NCI-H2171 (cell line): Measurements from ENCODE around the gene RIPK3.
A peak's percentile ranks its signal among the peaks of the same experiment; 100 is the strongest.
"Not testable (repeated sequence)": the region's sequence is repeated elsewhere in the genome, so short reads cannot be mapped to it uniquely, and the experiment has no call there.

Experiments used
- DNase-seq: peaks from one replicate; lab custom pipeline; 2025; lab: John Stamatoyannopoulos, UW

RIPK3 gene

DNA sequence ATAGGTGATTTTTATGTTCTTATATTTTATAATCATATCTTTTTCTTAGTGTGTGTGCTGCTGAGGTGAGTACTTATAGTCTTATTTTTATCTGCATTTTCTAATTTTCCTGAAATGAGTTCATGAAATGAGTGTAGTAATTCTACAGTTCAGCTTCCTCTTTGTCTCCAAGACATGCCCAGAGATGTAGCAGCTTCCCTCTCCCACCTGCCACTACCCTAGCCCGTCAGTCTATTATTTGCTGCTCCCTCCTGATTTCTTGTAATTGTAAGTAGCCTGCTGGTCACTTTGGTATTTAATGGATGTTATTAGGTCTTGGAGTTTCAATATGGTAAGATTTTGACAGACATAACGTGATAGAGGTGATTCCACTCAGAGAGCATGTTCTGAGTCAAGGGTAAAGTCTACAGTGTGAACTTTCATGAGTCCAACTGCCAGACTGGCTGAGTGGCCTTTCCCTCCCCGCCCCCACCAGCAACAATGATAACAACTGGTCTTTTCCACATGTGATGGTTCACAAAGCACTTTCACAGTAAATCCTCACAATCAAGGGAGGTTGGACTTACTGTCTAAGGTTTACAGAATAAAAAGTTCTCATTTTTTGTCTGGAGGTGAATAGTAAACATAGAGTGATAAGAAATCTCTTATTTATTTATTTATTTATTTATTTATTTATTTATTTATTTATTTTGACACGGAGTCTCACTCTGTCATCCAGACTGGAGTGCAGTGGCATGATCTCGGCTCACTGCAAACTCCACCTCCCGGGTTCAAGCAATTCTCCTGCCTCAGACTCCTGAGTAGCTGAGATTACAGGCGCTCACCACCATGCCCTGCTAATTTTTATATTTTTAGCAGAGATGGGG is 4.2 kb upstream of the RIPK3 start:
- no peak for DNase-seq

- no peak for DNase-seq
Observed at GRCh38 chr14:24342889-24343288, 3.1 kb upstream of the RIPK3 start.

DNA sequence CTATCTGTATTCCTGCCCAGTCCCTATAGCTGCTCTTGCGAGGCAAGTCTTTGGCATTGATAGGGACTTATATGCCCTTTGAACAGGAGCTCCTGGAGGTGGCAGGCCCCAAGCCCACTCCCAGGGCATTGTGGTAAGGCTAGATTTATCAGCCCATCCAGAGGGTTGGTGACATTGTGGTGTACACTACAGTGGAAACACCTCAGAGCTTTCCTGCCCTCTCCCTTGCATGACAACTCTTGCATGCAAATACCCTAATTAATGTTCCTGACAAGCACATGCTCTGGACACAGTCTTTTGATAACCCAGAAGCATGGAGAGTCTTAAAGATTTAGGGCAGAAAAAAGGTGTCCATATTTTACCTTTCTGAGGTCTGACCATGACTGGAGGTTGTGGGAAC is 815 bp upstream of the RIPK3 start:
- no peak for DNase-seq

- DNase-seq: no peak
Observed at GRCh38 chr14:24338843-24339242, 948 bp downstream of the RIPK3 start.

DNA sequence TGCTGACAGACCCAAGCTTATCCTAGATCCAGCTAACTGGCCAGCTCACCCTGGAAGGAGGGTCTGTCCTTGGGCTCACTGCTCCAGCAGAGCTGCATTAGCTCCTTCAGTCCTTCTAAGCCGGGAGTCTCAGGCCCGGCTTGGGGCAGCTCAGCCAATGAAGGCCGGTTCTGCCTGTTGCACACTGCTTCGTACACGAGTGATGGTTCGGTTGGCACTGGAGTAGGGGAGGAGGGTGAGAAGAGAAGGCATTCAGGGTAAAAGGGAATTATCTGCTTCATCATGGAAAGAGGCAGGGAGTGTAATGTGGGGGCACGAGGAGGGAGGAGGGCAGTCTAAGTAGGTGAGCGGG is 2.0 kb downstream of the RIPK3 start:
- no peak for DNase-seq

DNA sequence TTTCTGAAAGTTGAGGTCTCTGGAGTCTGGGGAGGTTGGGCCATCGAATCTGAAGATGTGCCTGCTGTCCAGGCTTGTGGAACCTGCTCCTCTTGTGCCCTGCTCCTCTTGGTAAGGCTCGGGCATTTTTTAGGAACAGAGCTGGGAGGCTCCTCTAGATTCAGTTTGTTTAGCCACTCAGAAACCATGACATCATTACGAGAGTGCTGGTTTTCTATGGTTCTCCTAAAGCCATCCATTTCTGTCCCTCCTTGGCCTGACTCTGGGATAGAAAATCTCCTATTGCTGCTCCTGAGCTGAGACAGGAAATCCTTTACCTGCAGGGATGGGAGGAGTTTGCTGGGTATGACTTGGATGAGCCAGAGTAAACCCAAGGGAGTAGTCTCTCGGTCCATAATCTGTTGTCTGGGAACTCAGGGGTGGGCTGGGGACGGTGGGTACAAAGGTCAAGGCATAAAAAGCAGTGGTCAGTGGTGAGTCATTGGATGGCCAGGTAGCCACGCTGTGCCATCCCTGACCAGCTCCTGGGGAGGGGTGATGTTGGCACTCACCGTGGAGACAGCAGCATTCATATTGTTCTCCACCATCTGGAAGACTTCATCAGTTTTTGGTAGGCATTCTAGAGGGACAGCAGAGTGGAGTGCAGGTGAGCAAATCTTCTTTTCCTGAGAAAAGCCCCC is 2.5 kb downstream of the RIPK3 start:
- no peak for DNase-seq

DNA sequence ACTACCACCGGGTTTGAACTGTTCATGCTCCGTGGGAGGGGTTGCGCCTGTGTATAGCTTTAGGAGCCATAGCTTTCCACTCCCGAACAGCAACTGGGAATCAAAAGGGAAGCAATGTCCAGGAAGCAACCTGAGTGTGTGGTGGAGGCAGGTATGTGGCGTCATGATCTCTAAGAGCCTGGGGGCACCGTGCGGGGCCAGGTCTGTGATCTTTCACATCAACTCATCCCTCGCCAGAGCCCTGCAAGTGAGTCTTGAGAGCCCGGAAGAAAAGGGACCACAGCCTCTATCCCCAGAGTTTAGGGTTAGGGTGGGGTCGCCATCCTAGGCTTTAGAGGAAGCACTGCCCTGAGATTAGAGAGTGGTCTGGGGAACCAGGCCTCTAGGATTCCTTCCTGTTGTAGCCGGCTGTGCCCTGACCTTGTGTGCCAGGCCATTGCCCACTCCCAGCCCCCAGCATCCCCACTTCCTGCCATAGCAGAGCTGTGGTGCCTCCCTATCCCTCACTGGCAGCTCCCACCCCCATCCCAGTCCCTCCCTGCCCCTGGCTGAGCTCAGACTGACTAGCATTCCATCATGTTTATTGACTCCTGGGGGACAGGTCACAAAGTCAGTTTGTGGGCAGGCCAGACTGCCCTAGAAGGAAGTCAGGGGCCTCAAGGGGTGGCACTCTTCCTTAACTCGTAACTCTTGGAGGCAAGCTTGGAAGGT is 4.2 kb downstream of the RIPK3 start:
- no peak for DNase-seq

- DNase-seq: no peak
Observed at GRCh38 chr14:24334431-24335291, 5.1 kb downstream of the RIPK3 start, which contains the start of gene ADCY4. Gene ADCY4, minus strand, starts transcription at chr14:24335071. Its CDS starts 419 bp downstream, at chr14:24334652.

GRCh38 chr14:24332268-24332993 is 7.4 kb downstream of the RIPK3 start:
- peak; percentile 93 for DNase-seq

- no peak for DNase-seq
Observed at GRCh38 chr14:24331731-24332267, 8.0 kb downstream of the RIPK3 start.

GRCh38 chr14:24330973-24331674 is 8.7 kb downstream of the RIPK3 start:
- no peak for DNase-seq

GRCh38 chr14:24329736-24330135 is 10.1 kb downstream of the RIPK3 start:
- DNase-seq: no peak

- no peak for DNase-seq
Observed at GRCh38 chr14:24329073-24329663, 10.6 kb downstream of the RIPK3 start.

GRCh38 chr14:24327914-24328313 is 11.9 kb downstream of the RIPK3 start:
- DNase-seq: not testable (repeated sequence)

- DNase-seq: no peak
Observed at GRCh38 chr14:24327303-24327702, 12.5 kb downstream of the RIPK3 start.

- no peak for DNase-seq
Observed at GRCh38 chr14:24325963-24326362, 13.8 kb downstream of the RIPK3 start.

- no peak for DNase-seq
Observed at GRCh38 chr14:24325041-24325530, 14.7 kb downstream of the RIPK3 start.

DNA sequence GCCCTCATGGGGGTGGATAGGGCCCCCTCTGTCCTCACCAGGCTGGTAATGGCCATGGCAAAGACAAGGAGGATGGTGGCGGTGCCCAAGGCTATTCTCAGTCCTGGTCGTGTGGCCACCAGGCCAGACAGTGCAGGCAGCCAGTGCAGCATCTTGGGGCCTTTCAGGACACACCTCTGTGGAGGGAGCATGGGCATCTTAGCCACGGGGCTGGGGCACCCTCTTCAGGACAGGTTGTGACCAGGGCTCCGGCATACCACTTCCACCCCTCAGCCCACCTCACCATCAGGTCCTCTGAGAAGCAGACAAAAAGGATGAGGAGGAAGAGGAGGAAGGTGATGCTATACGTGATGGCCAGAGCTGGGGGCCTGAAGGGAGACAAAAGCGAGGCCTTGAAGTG is 15.8 kb downstream of the RIPK3 start:
- no peak for DNase-seq

GRCh38 chr14:24323341-24323740 is 16.4 kb downstream of the RIPK3 start:
- no peak for DNase-seq

DNA sequence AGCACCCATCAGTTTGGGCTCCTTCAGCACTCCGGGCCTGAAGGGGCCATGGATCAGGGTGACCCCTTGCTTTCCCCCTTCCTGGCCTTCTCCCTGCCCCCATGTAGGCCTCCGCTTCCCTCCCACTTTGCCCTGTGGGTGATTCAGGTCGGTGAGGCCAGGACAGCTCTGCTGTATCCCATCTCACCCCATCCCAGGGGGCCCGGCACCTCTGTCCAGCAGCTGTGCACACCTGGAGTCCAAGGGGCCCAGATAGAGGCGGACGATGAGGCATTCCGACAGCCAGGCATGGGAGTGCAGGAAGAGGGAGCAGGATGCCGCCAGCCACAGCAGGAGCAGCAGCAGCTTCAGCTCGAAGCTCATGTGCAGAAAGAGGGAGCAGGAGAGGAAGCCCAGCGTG is 17.1 kb downstream of the RIPK3 start:
- no peak for DNase-seq
